T-helper 1 cell (primary cell): ENCODE data around the gene TFEC.

Source experiments
- DNase-seq, 5 donors: peaks; one replicate each; pipeline ENCODE4 v3.0.0-alpha.2; 2012 to 2020

TFEC gene

GRCh38 chr7:115920367-115920766, 110.2 kb downstream of the TFEC start:
- no peak for DNase-seq

GRCh38 chr7:115914951-115915350, 115.6 kb downstream of the TFEC start:
- DNase-seq: no peak

GRCh38 chr7:115911465-115911864, 119.1 kb downstream of the TFEC start:
- no peak for DNase-seq

- no peak for DNase-seq
Measured at GRCh38 chr7:115910541-115911164, 119.9 kb downstream of the TFEC start.

- no peak for DNase-seq
Measured at GRCh38 chr7:115906731-115907130, 123.8 kb downstream of the TFEC start.

- DNase-seq: no peak
Measured at GRCh38 chr7:115889669-115889984, 140.9 kb downstream of the TFEC start.

GRCh38 chr7:115888981-115889668, 141.4 kb downstream of the TFEC start:
- no peak for DNase-seq

GRCh38 chr7:115885550-115885949, 145.0 kb downstream of the TFEC start:
- DNase-seq: no peak
